Measurements from ENCODE around the gene SSB.
"Not testable (repeated sequence)": the region's sequence is repeated elsewhere in the genome, so short reads cannot be mapped to it uniquely, and the experiment has no call there.

SSB gene

GRCh38 chr2:169798718-169799592 is at the start of gene SSB:
SSB (plus strand) TSS chr2:169798871; CDS start chr2:169800961, 2,090 bp downstream.
- H3K27ac ChIP-seq, result peak within 1 kb of the TSS; percentile 85
- peak; percentile 86 for TF ChIP-seq ZFX (IDR thresholded peaks at IDR 0.05)
- TF ChIP-seq CTCF (conservative IDR thresholded peaks at IDR 0.05), result no peak

GRCh38 chr2:169752752-169753151 is 45.9 kb upstream of the SSB start:
- no peak for TF ChIP-seq ZFX (IDR thresholded peaks at IDR 0.05)
- TF ChIP-seq CTCF (conservative IDR thresholded peaks at IDR 0.05), result no peak
- no peak overlapping the region for H3K27ac ChIP-seq

- TF ChIP-seq ZFX (IDR thresholded peaks at IDR 0.05) (no peak), CTCF (conservative IDR thresholded peaks at IDR 0.05) (no peak)
These were observed 43.4 kb upstream of the SSB start for GRCh38 chr2:169755083-169755870.

GRCh38 chr2:169756342-169756741 is 42.3 kb upstream of the SSB start:
- no peak overlapping the region for H3K27ac ChIP-seq
- TF ChIP-seq CTCF (conservative IDR thresholded peaks at IDR 0.05) (no peak), ZFX (IDR thresholded peaks at IDR 0.05) (no peak)

More at GRCh38 chr2:169755083-169755870, 43.4 kb upstream of the SSB start:
- no peak overlapping the region for H3K27ac ChIP-seq

- H3K27ac ChIP-seq, result no peak overlapping the region
- no peak for TF ChIP-seq ZFX (IDR thresholded peaks at IDR 0.05)
- TF ChIP-seq CTCF (conservative IDR thresholded peaks at IDR 0.05), result no peak
These were observed 41.3 kb upstream of the SSB start for GRCh38 chr2:169757356-169757755.

GRCh38 chr2:169757778-169758177 is 40.9 kb upstream of the SSB start:
- TF ChIP-seq ZFX (IDR thresholded peaks at IDR 0.05) (no peak), CTCF (conservative IDR thresholded peaks at IDR 0.05) (no peak)
- no peak overlapping the region for H3K27ac ChIP-seq

GRCh38 chr2:169759987-169760386 is 38.7 kb upstream of the SSB start:
- TF ChIP-seq ZFX (IDR thresholded peaks at IDR 0.05), result no peak
- TF ChIP-seq CTCF (conservative IDR thresholded peaks at IDR 0.05), result no peak
- no peak overlapping the region for H3K27ac ChIP-seq

- not testable (repeated sequence) for H3K27ac ChIP-seq
These were observed 37.9 kb upstream of the SSB start for GRCh38 chr2:169760798-169761197.
